GM20000 (cell line): ENCODE measurements around the gene GSTO2.

Experiments used
- DNase-seq: peaks from one replicate; pipeline ENCODE4 v3.0.0; 2012; ENCODE audit warnings: low spot score
- TF ChIP-seq, protein P1 (sequence below): IDR thresholded peaks from 2 replicates; pipeline ENCODE4 v1.5.1; 2012; ENCODE audit warnings: mild to moderate bottlenecking, control low read depth; ENCODE audit errors: extremely low read depth, missing control alignments

Gene GSTO2

DNA sequence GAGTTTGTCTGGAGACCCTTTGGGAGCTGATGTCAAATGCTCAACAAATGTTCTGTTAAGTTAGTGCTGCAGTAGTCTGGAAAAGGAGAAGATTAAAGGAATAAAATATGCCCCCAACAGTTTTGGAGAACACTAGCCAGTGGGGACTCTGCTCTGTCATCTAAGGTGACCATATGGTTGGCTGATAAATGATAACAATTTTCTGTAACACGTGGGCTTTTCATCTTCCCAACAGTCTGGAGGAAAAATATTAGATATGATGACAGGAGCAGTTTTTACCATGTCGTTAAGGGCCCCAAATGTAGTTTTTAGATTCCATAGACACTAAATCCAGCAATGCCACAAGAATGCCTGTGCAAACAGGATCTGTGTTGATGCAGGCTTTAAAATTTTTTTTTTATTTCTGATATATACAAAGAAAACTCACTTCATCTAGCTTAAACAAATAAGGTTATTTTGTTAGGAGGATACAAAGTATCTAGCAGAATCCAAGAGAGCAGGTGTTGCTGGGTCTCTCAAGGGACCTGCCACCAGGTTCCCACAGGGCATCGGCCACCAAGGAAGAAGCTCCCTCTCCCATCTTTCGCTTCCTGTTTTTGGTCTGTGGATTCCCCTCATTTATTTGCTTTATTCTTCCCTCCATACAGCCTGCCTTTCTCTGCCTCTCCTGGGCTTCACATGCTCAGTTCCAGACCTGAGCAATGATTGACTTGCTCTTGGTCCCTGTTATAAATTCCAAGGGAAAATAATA is 78.5 kb downstream of the GSTO2 start:
- TF ChIP-seq, protein P1, sequence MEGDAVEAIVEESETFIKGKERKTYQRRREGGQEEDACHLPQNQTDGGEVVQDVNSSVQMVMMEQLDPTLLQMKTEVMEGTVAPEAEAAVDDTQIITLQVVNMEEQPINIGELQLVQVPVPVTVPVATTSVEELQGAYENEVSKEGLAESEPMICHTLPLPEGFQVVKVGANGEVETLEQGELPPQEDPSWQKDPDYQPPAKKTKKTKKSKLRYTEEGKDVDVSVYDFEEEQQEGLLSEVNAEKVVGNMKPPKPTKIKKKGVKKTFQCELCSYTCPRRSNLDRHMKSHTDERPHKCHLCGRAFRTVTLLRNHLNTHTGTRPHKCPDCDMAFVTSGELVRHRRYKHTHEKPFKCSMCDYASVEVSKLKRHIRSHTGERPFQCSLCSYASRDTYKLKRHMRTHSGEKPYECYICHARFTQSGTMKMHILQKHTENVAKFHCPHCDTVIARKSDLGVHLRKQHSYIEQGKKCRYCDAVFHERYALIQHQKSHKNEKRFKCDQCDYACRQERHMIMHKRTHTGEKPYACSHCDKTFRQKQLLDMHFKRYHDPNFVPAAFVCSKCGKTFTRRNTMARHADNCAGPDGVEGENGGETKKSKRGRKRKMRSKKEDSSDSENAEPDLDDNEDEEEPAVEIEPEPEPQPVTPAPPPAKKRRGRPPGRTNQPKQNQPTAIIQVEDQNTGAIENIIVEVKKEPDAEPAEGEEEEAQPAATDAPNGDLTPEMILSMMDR: no peak
- DNase-seq: no peak

DNA sequence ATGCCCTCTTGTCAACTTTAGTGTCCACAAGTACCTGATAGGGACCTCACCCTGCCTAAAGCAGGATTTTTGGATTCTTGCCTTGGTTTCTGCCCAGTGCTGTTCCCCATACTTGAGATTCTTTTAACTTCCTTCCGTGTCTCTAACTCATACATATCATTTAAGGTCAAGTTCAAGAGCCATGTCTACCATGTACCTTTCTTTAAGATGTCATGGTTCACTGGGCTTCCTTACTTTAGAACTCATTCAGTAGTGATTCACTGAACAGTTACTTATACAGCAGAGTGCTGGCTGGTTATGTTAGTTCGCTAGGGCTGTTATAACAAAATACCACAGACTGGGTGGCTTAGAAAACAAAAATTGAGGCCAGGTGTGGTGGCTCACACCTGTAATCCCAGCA is 79.6 kb downstream of the GSTO2 start:
- DNase-seq: no peak
- TF ChIP-seq, protein P1: no peak

DNA sequence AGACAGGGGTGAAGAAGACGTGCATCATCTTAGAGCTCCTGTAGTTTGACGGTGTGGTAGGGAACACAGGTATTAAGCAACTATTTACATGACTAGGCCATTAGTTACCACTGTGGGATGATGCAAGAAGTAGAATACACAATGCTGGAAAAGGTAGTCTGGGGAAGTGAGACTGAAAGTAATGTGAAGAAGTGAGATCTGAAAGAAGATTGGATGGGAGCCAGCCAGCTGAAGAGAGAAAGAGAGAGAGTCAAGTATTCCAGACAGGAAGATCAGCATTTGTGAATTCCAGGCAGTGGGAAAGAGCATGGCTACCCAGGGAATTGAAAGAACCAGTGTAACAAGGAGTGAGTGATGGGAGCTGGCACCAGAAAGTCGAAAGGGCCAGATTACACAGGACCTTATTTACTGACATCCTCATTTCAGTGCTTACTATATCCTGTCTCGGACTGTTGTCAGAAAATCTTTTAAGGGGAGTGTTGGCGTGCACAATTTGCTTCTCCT is 80.7 kb downstream of the GSTO2 start:
- TF ChIP-seq, protein P1: no peak
- peak; percentile 41 for DNase-seq

DNA sequence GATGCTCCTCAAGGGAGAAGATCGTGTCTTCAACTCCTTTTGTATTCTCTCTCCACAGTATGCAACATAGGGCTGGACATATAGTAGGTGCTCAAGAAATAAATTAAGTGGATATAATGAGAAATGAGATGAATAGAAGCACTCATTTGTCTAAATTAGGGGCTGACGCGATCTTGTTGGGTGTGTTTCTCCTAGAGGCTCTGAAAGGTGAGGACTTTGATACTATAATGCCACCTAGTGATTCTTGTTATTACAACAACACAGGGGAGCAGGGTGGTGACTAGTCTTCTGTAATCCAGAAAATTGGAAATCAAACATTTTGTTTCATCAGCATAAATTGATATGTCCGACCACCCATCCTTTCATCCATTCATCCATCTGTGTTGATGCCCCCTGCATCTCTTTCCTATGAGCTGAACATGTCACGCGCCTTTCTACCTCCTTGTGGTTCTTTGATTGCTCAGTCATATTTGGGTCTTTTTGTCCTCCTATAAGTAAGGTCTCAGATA is 81.2 kb downstream of the GSTO2 start:
- peak; percentile 62 for DNase-seq
- TF ChIP-seq, protein P1: no peak

DNA sequence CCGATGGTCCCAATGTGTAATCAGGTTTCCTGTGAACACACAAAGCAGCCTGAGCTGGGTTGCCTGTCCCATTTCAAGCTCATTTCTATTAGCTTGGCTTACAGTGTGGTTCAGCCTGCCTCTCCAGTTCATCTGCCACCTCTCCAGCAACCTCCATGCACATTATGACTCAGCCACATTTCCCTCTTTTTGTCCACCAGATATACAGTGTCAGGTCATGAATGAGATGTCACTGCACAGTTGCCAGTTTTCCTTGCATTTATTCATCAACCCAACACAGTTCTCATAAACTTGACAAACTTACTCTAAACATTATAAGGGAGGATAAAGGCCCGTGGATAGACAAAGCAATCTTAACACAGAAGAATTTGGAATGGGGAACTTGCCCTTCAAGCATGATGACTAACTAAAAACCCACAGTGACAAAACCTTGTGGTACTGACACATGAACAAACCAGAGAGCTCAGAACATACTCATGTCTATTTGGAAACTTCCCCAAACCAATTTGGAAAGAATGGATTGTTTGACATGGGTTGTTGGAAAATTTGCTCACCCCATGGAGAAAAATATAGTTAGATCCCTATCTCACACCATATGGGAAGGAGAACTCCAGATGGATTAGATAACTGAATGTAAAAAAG is 82.2 kb downstream of the GSTO2 start:
- TF ChIP-seq, protein P1: no peak
- no peak for DNase-seq

DNA sequence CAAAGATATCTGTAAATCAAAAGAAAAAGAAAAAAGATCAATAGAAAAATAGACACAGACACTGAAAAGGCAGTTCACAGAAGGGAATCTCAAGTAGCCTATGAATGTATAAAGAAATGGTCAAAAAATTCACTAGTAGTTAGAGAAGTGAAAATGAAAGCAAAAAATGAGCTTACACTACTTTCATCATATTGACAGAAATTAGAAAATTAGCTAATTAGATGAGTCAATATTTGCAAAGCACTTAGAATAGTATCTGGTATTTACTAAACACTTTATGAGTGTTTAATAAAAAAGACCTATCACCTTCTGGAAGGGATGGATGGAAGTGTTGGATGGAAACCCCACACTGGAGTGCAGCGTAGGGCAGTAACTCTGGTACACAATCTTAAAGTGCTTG is 82.9 kb downstream of the GSTO2 start:
- TF ChIP-seq, protein P1: no peak
- DNase-seq: no peak
